ENCODE data around the gene TRMT10B. TPM values are rescaled to one million over a fixed set of nuclear protein-coding genes. Genes with fewer than 3 reads are reported as not detected.

The TRMT10B gene
- total and polyA plus RNA-seq, 2 of the 13 experiments (the other 11 are each of a cell fraction or from before 2014, with no cell fraction given): 3.1 to 3.9 TPM

DNA sequence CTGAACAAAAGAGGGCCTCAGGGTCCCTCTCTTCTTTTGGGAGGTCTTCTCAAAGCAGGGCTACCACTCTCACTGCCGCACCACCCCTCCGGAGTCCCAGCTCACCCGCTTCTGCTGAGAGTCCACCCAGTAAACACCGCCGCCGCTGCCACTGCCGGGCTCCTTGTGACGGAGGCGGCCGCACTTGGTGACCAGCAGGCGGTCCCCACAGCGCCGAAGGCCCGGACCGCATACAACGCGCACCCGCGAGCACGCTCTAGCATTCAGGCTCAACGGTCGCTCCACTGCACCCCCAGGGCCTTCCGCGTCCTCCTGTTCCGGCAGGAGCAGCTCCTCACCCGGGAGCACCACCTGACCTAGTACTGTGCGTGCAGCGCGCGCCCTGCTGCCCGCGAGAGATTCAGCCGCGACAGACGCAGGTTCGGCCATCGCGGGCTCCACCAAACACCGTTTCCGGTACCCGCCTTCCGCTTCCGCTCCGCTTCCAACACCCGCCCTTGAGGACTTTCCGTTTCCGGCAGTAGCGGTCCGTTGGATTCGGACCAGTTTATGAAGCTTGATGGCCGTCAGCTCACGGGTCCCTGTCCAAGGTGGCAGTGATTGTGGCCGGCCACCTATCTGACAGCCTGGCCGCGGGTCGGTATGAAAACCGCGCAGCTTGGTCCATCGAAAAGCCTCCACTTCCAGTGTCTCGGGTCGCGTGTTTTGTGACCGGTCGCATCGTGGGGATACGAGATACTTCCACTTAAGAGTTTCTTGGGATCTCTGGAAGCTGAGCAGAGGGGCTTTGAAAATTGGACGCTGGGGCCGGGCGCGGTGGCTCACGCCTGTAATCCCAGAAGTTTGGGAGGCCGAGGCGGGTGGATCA is 31.2 kb downstream of the TRMT10B start, which contains the start of gene EXOSC3 (continued):
- TF ChIP-seq KDM3A (CRISPR knock-in tag; IDR thresholded peaks at IDR 0.05; ENCODE audit: low read depth) (peak; percentile 38; the same call in 1 of the 2 replicates), EHMT2 (IDR thresholded peaks at IDR 0.05; ENCODE audit: borderline replicate concordance, low read depth, low read length) (no peak), ZNF451 (CRISPR knock-in tag; IDR thresholded peaks at IDR 0.05) (no peak; the same call in 1 of the 2 replicates), REL (CRISPR knock-in tag; conservative IDR thresholded peaks at IDR 0.05) (no peak), ARHGAP35 (CRISPR knock-in tag; IDR thresholded peaks at IDR 0.05; ENCODE audit: borderline replicate concordance) (peak; percentile 26; the same call in 1 of the 2 replicates), RARG (CRISPR knock-in tag; IDR thresholded peaks at IDR 0.05; ENCODE audit: low read depth) (0 out of 2 replicates have a peak, but pooled peaks have one; percentile 79), FOXA3 (CRISPR knock-in tag; IDR thresholded peaks at IDR 0.05) (no peak; the same call in 1 of the 2 replicates), ZNF251 (CRISPR knock-in tag; IDR thresholded peaks at IDR 0.05) (no peak), SMAD3 (CRISPR knock-in tag; IDR thresholded peaks at IDR 0.05) (peak; percentile 43; the same call in 1 of the 2 replicates), ZNF75D (CRISPR knock-in tag; IDR thresholded peaks at IDR 0.05; ENCODE audit: borderline replicate concordance) (no peak), ZBTB1 (CRISPR knock-in tag; IDR thresholded peaks at IDR 0.05; ENCODE audit: borderline replicate concordance) (peak; percentile 61; the same call in 1 of the 2 replicates)
- TF ChIP-seq, protein P1, sequence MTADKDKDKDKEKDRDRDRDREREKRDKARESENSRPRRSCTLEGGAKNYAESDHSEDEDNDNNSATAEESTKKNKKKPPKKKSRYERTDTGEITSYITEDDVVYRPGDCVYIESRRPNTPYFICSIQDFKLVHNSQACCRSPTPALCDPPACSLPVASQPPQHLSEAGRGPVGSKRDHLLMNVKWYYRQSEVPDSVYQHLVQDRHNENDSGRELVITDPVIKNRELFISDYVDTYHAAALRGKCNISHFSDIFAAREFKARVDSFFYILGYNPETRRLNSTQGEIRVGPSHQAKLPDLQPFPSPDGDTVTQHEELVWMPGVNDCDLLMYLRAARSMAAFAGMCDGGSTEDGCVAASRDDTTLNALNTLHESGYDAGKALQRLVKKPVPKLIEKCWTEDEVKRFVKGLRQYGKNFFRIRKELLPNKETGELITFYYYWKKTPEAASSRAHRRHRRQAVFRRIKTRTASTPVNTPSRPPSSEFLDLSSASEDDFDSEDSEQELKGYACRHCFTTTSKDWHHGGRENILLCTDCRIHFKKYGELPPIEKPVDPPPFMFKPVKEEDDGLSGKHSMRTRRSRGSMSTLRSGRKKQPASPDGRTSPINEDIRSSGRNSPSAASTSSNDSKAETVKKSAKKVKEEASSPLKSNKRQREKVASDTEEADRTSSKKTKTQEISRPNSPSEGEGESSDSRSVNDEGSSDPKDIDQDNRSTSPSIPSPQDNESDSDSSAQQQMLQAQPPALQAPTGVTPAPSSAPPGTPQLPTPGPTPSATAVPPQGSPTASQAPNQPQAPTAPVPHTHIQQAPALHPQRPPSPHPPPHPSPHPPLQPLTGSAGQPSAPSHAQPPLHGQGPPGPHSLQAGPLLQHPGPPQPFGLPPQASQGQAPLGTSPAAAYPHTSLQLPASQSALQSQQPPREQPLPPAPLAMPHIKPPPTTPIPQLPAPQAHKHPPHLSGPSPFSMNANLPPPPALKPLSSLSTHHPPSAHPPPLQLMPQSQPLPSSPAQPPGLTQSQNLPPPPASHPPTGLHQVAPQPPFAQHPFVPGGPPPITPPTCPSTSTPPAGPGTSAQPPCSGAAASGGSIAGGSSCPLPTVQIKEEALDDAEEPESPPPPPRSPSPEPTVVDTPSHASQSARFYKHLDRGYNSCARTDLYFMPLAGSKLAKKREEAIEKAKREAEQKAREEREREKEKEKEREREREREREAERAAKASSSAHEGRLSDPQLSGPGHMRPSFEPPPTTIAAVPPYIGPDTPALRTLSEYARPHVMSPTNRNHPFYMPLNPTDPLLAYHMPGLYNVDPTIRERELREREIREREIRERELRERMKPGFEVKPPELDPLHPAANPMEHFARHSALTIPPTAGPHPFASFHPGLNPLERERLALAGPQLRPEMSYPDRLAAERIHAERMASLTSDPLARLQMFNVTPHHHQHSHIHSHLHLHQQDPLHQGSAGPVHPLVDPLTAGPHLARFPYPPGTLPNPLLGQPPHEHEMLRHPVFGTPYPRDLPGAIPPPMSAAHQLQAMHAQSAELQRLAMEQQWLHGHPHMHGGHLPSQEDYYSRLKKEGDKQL (CRISPR knock-in tag; IDR thresholded peaks at IDR 0.05; ENCODE audit: low read depth): no peak
- TF ChIP-seq, protein P2, sequence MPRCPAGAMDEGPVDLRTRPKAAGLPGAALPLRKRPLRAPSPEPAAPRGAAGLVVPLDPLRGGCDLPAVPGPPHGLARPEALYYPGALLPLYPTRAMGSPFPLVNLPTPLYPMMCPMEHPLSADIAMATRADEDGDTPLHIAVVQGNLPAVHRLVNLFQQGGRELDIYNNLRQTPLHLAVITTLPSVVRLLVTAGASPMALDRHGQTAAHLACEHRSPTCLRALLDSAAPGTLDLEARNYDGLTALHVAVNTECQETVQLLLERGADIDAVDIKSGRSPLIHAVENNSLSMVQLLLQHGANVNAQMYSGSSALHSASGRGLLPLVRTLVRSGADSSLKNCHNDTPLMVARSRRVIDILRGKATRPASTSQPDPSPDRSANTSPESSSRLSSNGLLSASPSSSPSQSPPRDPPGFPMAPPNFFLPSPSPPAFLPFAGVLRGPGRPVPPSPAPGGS (CRISPR knock-in tag; IDR thresholded peaks at IDR 0.05): peak; percentile 96
- TF ChIP-seq, protein P3, sequence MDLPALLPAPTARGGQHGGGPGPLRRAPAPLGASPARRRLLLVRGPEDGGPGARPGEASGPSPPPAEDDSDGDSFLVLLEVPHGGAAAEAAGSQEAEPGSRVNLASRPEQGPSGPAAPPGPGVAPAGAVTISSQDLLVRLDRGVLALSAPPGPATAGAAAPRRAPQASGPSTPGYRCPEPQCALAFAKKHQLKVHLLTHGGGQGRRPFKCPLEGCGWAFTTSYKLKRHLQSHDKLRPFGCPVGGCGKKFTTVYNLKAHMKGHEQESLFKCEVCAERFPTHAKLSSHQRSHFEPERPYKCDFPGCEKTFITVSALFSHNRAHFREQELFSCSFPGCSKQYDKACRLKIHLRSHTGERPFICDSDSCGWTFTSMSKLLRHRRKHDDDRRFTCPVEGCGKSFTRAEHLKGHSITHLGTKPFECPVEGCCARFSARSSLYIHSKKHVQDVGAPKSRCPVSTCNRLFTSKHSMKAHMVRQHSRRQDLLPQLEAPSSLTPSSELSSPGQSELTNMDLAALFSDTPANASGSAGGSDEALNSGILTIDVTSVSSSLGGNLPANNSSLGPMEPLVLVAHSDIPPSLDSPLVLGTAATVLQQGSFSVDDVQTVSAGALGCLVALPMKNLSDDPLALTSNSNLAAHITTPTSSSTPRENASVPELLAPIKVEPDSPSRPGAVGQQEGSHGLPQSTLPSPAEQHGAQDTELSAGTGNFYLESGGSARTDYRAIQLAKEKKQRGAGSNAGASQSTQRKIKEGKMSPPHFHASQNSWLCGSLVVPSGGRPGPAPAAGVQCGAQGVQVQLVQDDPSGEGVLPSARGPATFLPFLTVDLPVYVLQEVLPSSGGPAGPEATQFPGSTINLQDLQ (CRISPR knock-in tag; IDR thresholded peaks at IDR 0.05): peak; percentile 80; the same call in 1 of the 2 replicates
- TF ChIP-seq, protein P4, sequence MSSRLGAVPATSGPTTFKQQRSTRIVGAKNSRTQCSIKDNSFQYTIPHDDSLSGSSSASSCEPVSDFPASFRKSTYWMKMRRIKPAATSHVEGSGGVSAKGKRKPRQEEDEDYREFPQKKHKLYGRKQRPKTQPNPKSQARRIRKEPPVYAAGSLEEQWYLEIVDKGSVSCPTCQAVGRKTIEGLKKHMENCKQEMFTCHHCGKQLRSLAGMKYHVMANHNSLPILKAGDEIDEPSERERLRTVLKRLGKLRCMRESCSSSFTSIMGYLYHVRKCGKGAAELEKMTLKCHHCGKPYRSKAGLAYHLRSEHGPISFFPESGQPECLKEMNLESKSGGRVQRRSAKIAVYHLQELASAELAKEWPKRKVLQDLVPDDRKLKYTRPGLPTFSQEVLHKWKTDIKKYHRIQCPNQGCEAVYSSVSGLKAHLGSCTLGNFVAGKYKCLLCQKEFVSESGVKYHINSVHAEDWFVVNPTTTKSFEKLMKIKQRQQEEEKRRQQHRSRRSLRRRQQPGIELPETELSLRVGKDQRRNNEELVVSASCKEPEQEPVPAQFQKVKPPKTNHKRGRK (CRISPR knock-in tag; IDR thresholded peaks at IDR 0.05): no peak
